Activated CD4-positive, alpha-beta T cell treated with anti-CD3 and anti-CD28 coated beads, Interleukin-2, amount 50 U/mL, for 16 hours (primary cell): ENCODE results near the gene DARS1.
"Not testable (repeated sequence)": the region's sequence is repeated elsewhere in the genome, so short reads cannot be mapped to it uniquely, and the experiment has no call there.

ENCODE experiments used
- DNase-seq: peaks from one replicate; pipeline ENCODE4 v3.0.0-alpha.2; 2020

The DARS1 gene

DNA sequence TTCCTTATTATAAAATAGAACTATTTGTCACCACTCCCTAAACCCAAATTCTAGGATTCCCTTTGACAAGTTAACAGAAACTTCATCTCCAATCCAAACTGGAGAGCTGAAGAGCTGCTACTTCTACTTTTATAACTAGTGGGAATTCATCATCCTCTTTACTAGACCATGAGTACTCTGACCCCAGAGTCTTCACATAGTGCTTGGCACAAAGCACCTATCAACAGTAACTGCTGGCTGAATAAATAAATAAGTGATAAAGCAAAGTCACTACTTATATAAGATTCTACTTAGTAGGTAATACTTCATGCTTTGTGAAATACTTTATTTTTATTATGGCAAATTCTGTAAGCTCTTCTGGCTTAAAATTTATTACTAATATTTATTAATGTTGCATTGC lies 49.5 kb downstream of the DARS1 start:
- DNase-seq: no peak

DNA sequence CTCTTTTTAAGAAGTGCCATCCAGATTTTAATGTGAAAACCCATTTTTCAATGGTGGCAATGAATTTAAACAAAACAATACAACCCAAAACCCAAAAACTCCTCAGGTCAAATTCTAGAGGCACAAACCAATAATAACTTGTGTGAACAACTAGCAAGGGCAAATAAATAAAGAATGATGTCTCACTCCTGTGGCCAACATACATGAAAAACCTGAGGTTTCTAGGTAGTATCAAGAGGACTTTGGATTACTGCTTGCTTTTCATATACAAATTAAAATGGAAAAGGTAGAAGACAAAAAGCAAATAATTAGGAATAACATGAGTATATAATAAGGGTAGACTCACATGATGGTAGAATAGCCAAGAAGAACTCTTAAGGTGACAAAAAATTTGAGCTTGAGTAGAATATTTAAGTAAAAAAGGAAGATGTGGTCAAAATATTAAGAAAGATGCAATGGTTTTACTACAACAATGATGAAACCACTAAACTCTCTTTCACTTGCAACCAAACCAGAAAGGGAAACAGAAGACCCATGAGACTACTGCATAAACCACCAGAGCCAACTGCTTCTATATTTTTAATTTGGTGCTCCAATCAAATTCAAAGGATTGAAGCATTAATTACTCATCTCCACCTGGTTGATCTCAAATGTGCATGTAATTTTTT lies 53.5 kb downstream of the DARS1 start:
- peak; percentile 26 for DNase-seq

DNA sequence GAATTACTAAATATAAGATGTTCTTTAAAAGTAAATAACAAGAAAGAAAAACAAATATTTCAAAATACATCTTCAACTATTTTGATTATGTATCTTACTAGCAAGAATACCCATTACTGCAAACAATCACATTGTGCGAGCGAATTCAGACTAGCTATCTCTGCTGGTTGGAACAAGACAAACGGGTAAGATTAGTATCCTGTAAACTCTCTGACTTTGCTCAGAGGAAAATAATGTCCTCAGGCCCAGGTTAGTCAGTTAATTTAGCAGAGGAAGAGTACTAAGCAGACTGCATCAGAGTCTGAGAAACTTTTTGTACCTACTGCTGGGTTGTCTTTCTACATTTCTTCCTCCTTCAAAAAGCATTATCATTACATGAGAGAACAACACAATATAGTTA lies 58.8 kb downstream of the DARS1 start:
- DNase-seq: no peak

DNA sequence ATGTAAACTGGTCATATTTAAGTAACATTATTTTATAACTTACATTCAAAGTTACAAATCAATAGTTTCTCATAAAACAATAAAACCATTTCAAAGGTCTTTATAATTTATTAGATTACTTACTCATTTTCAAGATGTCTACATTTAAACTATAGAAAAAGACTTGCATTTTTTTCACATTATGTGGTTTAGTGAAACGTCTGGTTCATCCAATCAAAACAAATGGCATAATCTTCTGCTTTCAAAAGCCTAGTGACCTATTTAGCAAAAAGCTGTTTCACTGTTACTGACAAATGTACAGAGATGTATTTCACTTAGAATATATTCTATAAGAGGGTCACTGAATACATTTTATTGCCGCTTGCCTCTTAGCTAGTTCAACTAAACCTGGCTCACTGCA lies 59.9 kb downstream of the DARS1 start:
- DNase-seq: no peak

DNA sequence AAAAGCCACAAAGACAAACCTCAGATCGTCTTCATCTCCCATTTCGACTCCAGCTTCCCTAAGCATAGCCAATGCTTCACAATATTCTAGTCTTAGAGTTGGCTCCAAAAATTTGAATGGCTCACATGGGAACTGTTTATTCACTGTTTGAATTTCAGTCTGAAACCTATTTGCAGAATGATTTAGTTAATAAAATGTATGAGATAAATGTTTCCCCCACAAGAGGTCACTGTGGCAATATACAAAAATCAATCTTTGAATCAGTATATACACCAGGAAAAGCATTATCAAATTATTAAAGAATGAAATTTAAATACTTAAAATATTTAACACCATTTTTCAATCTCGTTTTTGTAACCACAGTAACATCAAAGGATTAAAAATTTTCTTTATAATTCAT lies 69.2 kb downstream of the DARS1 start:
- DNase-seq: peak; percentile 52

DNA sequence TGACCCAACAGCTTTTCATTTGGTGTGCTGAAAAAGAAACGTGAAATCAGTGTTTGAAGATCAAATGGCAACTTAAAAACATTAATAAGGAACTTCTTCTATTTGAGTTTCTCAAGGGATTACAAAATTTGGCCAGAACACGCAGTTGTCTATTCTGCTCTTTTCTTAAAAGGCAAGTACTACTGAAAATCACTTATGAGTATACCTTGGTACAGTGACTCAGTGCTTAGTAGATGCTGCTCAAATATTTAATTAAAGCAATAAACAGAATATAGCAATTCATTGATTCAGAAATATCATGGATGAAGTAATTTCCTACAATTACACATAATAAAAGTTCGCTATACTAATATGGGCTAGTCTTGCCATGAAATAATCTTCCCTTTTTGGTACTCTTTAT lies 70.9 kb downstream of the DARS1 start:
- DNase-seq: no peak

DNA sequence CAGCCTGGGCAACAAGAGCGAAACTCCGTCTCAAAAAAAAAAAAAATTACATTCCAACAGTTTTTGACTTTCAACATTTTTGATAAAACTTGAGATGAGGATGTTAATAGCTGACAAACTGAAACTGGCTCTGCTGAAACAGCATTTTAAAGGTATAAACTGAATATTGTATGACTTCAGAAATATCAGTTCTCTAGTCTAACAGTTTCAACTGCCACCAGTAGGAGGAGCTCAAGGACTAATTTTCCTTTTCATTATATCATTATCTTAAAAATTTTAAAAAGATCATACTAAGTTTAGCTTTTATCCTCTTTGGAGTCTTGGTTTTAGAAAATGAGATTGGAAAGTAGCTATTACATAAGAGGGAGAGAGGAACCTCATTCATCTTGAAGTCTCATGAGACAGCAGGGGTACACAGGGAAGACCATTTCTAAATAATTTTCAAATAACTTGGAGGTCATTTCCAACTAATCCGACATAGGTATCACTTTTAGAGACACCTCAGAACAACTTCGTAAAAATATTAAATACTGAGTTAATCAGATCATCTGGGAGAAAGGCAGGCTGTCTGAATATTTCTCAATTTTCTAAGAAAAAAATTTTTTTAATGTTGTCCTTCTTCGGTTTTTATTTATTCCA lies 71.6 kb downstream of the DARS1 start:
- DNase-seq: peak; percentile 55

DNA sequence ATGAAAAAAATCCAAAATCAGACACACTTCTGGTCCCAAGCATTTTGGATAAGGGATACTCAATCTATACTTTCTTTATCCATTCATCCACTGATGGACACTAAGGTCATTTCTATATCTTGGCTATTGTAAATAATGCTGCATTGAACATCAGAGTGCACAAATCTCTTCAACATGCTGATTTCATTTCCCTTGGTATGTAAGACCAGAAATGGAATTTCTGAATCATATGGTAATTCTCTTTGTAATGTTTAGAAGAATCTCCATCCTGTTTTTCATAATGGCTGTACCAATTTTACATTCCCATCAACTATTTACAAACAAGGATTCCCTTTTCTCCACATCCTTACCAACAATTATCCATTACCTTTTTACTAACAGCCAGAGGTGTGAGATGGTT lies 75.5 kb downstream of the DARS1 start:
- DNase-seq: no peak

DNA sequence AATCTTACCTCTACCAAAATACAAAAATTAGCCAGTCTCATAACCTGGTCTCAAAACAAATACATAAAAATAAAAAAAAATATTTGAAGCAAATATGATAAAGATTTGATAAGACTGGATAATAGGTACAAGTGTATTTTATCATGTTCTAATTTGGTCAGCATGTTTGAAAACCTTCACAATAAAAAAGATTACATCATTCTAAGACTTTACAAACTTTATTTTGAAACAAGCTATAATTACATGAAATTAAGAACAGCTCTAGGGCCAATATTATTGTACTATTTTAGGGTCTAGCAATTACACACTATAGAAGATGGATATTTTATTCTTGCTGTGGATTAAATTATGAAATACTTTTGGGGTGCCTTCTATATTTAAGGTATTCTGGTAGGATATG lies 79.7 kb downstream of the DARS1 start:
- DNase-seq: no peak

DNA sequence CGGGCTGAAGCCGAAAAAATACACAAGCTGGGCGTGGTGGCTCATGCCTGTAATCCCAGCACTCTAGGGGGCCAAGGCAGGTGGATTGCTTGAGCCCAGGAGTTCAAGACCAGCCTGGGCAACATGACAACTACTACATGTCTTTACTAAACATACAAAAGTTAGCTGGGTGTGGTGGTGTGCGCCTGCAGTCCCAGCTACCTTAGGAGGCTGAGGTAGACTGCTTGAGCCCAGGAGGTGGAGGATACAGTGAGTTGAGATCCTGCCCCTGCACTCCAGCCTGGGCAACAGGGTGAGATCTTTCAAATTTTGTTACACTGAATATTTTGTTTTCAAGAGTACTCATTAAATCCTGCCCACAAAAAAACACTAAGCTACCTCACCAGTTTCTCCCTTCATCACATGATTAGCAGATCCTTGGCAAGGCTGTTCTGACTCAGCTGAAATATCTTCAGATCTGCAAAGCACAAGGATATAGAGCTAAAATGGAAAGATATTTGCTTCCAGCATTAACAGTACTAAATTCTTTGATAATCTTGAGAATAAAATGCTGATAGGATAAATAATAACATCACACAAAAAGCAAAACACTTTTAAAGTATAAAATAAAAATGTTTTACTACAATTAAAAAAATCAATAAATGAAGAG lies 81.0 kb downstream of the DARS1 start:
- peak; percentile 8 for DNase-seq

DNA sequence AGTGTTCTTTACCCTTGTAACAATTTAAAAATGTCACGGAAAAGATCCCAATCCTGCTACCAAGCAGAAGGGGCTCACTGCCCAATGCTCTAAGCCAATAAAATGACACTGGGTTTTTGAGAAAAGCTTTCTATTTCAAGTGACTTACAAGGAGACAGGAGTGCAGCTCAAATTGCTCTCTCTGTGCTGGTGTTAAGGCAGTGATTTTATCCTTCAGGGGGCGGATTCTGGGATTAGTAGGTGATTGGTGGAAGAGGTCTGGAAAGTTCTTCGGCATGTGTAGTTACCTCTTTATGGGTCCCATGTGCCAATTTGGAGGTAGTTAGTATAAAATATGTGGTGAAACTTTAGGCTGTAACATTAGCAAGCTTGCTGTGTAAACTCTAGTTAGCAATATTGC lies 81.8 kb downstream of the DARS1 start:
- DNase-seq: no peak

DNA sequence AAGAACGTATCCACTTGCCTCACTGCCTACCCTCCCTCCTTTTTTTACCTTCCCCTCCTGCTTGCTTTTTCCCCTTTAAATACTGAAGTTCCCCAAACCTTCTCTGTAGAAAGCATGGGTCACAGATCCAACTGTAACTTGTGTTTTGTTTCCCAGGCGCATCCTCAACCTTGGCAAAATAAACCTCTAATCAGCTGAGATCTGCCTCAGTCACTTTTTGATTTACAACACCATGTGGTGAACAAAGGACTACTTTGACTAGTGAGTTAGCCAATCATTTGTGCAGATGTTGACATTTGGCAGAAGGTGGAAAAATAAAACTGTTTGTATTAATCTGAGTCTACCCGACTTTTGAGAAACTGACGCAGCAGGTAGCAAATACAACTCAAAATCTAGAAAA lies 85.9 kb downstream of the DARS1 start:
- DNase-seq: no peak

DNA sequence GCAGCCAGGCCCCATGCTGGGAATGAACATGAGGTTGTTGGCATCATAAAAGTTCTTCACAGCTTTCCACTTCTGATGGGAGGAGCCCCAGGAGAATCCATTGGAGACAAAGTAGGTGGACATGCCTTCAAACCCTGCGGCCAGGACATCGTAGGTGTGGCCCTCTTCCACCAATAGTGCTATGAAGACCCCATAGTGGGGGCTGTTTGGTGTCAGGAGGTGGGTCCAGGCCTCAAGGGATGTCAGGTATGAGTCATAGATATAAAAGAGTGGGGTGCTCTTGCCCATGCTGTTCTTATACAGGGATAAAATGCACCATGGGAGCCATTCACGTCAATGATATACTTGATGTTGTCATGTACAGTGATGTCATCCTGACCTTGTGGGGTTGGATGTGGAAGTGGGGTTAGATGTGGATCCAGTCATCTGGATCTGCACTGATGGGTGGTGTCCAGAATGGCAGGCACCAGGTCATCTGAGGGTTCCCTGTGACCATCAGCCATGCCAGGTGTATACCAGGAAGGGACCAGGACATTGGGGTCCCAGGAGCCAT lies 87.1 kb downstream of the DARS1 start:
- DNase-seq: no peak

DNA sequence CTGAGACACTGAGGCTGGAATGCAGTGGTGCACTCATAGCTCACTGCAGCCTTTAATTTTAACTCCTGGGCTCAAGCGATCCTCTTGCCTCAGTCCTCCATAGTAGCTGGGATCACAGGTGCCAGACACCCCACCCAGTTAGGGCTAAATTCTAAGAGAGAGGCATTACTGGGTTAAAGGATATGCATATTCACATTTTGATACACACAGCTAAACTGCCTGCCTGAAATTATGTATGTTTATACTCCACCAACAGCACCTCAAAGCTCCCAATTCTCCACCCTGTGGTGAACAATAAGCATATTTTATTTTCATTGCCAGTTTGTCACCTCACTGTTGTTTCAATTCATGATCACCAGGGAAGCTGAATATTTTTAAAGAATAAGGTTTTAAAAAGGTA lies 90.5 kb downstream of the DARS1 start:
- DNase-seq: no peak

DNA sequence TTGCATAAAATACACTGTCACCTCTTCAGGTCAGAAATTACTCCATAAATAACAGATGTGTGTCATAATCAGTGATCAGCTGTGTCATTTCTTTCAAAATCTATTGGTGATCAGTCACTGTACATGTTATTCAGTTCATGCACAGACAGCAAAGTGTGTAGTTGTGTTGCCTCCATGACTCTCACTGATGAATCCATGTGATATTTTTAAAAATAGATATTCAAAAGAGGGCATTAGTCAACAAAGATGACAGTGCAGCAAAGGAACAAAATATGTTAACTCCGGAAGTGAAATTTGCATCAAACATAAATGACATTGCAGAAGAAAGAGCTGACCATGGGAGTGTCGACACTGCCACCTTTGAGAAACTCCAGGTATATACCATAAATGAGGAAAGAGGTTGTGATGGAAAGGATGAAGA lies 92.0 kb downstream of the DARS1 start:
- no peak for DNase-seq

DNA sequence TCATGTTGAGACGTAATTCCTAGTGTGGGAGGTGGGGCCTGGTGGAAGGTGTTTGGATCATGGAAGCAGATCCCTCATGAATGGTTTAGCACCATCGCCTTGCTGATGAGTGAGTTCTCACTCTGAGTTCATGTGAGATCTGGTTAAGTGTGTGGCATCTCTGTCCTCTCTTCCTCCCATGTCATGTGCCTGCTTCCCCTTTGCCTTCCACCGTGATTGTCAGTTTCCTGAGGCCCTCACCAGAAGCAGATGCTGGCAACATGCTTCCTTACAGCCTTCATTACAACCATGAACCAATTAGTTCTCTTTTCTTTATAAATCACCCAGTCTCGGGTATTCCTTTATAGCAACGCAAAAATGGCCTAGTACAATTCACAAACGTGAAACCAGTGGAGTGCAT lies 94.6 kb downstream of the DARS1 start:
- no peak for DNase-seq

DNA sequence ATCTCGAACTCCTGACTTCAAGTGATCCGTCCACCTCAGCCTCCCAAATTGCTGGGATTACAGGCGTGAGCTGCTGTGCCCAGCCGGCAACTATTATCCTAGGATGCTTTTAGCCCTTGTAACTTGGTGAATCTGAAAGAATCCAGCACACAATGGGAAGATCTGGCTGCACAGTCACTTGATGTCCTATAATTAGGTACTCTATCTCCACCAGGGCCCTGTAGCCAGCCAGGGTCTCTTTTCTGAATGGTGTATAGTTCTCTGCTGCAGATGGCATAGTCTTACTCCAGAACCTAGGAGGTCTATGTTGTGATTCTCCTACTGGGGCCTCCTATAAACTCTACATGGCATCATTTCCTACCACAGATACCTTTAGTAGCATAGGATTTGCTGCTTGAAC lies 95.3 kb downstream of the DARS1 start:
- DNase-seq: no peak

DNA sequence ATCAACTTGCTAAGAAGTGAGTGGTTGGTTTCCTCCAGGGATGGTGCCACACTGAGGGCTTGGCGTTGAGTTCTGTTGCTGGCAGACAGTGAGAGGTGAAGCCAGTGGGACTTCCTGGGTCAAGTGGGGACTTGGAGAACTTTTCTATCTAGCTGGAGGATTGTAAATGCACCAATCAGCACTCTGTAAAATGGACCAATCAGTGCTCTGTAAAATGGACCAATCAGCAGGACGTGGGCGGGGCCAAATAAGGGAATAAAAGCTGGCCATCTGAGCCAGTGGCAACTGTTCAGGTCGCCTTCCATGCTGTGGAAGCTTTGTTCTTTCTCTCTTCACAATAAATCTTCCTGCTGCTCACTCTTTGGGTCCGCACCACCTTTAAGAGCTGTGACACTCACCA lies 96.8 kb downstream of the DARS1 start:
- not testable (repeated sequence) for DNase-seq

DNA sequence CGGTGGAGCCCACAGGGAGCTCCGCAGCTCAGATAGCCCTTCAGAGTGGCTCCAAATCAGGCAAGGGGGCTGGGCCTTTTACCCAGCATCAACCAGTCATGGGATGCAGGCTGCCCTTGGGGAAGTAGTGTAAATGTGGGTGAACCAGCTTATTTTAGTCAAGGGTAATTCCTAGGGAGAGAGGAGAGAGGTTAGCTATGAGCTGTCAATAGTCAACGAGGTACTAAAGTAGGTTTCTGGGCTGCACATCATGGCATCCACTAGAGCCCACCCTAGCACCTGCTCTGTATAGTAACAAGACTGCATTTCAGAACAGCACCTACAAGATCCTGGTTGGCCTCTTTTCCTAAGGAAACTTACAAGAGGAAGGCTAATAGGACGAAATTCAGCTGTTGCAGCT lies 99.7 kb downstream of the DARS1 start:
- DNase-seq: no peak

DNA sequence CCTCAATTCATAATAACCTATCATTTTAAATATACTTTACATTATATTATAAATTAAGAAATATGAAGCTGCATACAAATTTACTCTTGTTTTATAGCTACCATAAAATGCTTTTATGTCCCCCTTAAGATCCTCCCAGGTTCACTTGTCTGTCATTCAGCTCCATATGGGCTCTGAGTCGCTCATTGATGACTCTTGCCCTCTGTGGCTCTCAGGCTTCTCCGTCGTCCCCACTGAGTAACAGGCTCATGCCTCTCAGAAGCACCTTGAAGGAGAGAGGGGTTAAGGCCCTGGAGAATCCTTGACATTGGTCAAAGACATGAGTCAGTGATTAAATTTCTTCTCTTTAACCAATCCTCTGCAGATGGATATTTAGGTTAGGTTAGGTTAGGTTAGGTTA lies 103.0 kb downstream of the DARS1 start:
- DNase-seq: no peak

DNA sequence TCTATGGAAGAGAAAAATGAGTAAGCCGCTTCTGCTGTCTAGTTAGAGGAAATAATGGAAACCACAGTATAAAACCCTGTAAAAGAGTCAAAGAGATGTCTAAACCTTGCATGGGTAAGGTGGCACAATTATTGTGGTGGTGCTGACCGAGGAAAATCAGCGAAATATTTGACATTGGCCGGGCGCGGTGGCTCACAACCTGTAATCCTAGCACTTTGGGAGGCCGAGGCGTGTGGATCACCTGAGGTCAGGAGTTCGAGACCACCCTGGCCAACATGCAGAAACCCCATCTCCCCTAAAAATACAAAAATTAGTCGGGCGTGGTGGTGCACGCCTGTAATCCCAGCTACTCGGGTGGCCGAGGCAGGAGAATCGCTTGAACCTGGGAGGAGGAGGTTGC lies 108.7 kb downstream of the DARS1 start:
- DNase-seq: not testable (repeated sequence)

DNA sequence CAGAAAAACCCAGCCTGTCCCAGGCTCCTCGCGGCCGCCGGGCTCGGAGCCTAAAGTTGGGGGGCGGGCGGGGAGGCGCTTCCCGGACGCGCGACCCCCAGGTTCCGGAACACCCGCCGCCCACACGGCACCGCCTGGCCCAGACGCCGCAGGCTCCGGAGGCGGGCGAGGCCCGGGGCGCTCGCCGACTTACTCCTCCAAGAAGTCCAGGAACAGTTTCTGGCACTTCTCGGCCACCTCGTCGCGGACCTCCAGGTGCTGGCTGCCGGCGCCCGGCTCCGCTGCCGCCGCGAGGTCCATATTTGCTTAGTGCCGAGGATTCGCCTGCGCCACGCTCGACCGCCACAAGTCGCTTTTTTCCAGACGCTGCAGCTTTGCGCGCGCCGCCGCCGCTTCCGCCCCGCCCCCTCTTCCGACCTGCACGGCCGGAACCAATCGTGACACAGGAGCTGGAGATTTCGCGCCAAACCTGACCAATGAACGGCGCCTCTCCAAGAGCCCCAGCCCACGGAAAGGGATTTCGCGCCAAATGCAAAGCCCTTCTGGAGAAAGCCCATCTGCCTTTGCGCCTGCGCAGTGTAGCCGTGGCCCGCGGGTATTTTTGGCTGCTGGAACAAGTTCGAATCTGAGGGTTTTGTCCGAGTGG lies 109.2 kb downstream of the DARS1 start, which contains the start of gene MCM6:
TSS of gene MCM6 (minus strand) at position 378 of the 646 bp plus-strand sequence. CDS start at position 300, 78 bp downstream.
- peak; percentile 100 for DNase-seq

DNA sequence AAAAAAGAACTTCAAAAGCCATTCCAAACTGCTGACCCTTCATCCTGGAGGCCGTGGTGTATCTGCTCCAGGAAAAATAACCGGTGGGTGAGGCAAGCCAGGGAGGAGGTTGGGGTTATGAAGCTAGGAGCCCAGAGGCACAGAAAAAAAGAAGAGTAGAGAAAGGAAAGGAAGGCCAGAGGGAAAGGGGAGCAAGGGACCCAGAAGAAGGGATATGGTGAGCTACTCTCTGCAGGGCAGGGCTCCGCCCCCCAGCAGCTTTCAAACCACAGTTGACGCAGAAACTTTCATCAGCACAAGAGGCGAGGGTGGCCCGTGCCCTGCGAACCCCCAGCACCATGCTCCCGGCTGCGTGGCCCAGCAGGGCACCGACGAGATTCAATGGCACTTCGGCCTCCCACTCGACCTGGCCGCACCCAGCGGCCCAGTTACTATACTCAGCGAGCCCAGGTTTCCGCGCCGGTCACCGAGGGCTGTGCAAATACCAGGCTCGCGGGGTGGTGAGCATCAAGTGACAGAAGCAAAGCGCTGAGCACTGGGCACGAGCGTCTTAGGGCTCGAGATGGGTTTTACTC lies 109.8 kb downstream of the DARS1 start:
- DNase-seq: peak; percentile 86
